Right lobe of liver (tissue), 6 donors: ENCODE data around the gene CTSO. TPM values are rescaled to one million over a fixed set of nuclear protein-coding genes. Genes with fewer than 3 reads are reported as not detected.

Source experiments
- ATAC-seq, 4 donors: fragments of 200-7000 bp; cut with Tn5 transposase; one replicate each; pipeline ENCODE4 v1.9.1; 2020; ENCODE audit warnings: mild to moderate bottlenecking in 4 of 4, moderate library complexity in 4 of 4
- DNase-seq, 3 donors: peaks; one replicate each; pipeline ENCODE4 v3.0.0-alpha.2; 2020
- H3K27ac ChIP-seq, 3 donors: fragments of 200-600 bp; one replicate each; pipeline ENCODE4 v1.8.0; 2022
- H3K27me3 ChIP-seq, 2 donors: fragments of 200-600 bp; one replicate each; pipeline ENCODE4 v1.8.0; 2022
- H3K36me3 ChIP-seq, 4 donors: fragments of 200-600 bp; sonication (generic) in 1 of 4; one replicate each; pipeline versions ENCODE4 v1.5.1 to v1.8.0; 2017 to 2022; ENCODE audit warnings: control low read depth in 1 of 4
- H3K4me1 ChIP-seq, 4 donors: fragments of 200-600 bp; sonication (generic) in 1 of 4; one replicate each; pipeline versions ENCODE4 v1.5.1 to v1.8.0; 2017 to 2022; ENCODE audit warnings: control low read depth in 1 of 4
- H3K4me3 ChIP-seq, 3 donors: fragments of 200-600 bp; one replicate each; pipeline ENCODE4 v1.8.0; 2022
- H3K9me3 ChIP-seq, 4 donors: fragments of 200-600 bp; sonication (generic) in 1 of 4; one replicate each; pipeline versions ENCODE4 v1.5.1 to v1.8.0; 2017 to 2022; ENCODE audit warnings: control low read depth in 1 of 4
- CTCF ChIP-seq, 4 donors: fragments of 200-600 bp in 3 of 4; fragments of 450-650 bp in 1 of 4; IDR thresholded peaks; one replicate each; pipeline versions ENCODE4 v1.5.1 to v1.8.0; 2016 to 2022; ENCODE audit warnings: antibody characterized with exemption in 4 of 4, mild to moderate bottlenecking in 2 of 4
- POLR2A ChIP-seq: fragments of 450-650 bp; IDR thresholded peaks from one replicate; pipeline ENCODE4 v1.6.1; 2017; ENCODE audit warnings: antibody characterized with exemption, mild to moderate bottlenecking
- WGBS: methylation state at CpG from one replicate; pipeline ENCODE4 v1.1.6; 2018; ENCODE audit warnings: low coverage, low lambda C conversion rate; ENCODE audit not compliant: insufficient coverage; ENCODE audit errors: missing lambda C conversion rate; 5-methylcytosine and 5-hydroxymethylcytosine counted together
- intact Hi-C, 2 donors: fragments of 100-400 bp; cut with DNase I; formaldehyde crosslinking; loops; one replicate each; pipeline versions ENCODE4 v1.11.2 to v1.14.1; 2022
- long read RNA-seq: library from polyadenylated mRNA; unstranded; transcript quantifications from one replicate; pipeline ENCODE4 v2.0.0, GENCODE V29; 2019
- total RNA-seq, 6 experiments: library from RNA; depleted of rRNA in 2 of 6; stranded (reverse); fragments of >200 nt in 2 of 6; fragmentation: NEBNext Ultra II Directional in 3 of 6; extraction: Animal tissue kit (Norgen Biotek cat#: 25700) in 3 of 6; gene quantifications; one replicate each; pipeline versions ENCODE4 v1.1.0 to v1.2.4, GENCODE V29; 2016 to 2023
- donor health status: DM: no; HTN: yes; CAD: no.
- donor health status: DM: no; HTN: no; CAD: no.
- donor health status: DM: no; HTN: no; CAD: no.
- donor health status: DM: no; HTN: yes; CAD: no.
- donor health status: DM: no; HTN: yes; CAD: no.

CTSO gene
- 10 to 100 TPM; 23.8 to 44.7 (median 26.1) TPM for total RNA-seq
- long read RNA-seq, partial matches to known transcripts, result 0 of 2 reads
- long read RNA-seq, other reads (novel, unspliced or antisense), result 1 of 2 reads

- peak; percentile 73 to 80 (median 80) for DNase-seq
- no peaks in the 10 kb centered on the region for H3K36me3 ChIP-seq
- peak within 1 kb of the TSS; percentile 64 to 77 (median 76) for H3K4me3 ChIP-seq
- TF ChIP-seq POLR2A (peak; percentile 87), CTCF (IDR thresholded peaks at IDR 0.05) (peak; percentile 48 to 60 (median 58))
- ATAC-seq, result peak; percentile 79 to 87 (median 85)
- no peaks in the 10 kb centered on the region for H3K27me3 ChIP-seq
- peak within 1 kb of the TSS; percentile 99 to 100 (median 99) for H3K27ac ChIP-seq
- peaks cover 0 to 20% (median 2%) of the 10 kb centered on the region in 4 donors for H3K4me1 ChIP-seq
- WGBS, result 0% methylated on average over 21 of the region's 58 CpGs
- intact Hi-C loops, result loop anchor here in 1 of 2 donors (10.0 kb wide), 1 partner anchor 149 kb away; no protein-coding TSS in a partner anchor
- H3K9me3 ChIP-seq, result no peaks in the 10 kb centered on the region
Measured at GRCh38 chr4:155953151-155954117, at the start of gene CTSO. Gene CTSO, minus strand, starts transcription at chr4:155953866. Its CDS starts 19 bp downstream, at chr4:155953847.

- H3K4me3 ChIP-seq, result no peak overlapping the region
- intact Hi-C loops, result no loop called here
- TF ChIP-seq POLR2A (no peak), CTCF (IDR thresholded peaks at IDR 0.05) (no peak)
- 50% methylated on average over 3 of the region's 3 CpGs for WGBS
- no peak overlapping the region for H3K27ac ChIP-seq
- H3K4me1 ChIP-seq, result no peaks in the 10 kb centered on the region
- no peak for DNase-seq
- no peaks in the 10 kb centered on the region for H3K36me3 ChIP-seq
- no peaks in the 10 kb centered on the region for H3K9me3 ChIP-seq
- no peak for ATAC-seq
- H3K27me3 ChIP-seq, result peaks cover 0 to 9% of the 10 kb centered on the region in 2 donors
Measured at GRCh38 chr4:156000491-156000890, 46.8 kb upstream of the CTSO start.

GRCh38 chr4:155999725-156000124, 46.1 kb upstream of the CTSO start:
- Histone ChIP-seq H3K36me3 (no peaks in the 10 kb centered on the region), H3K9me3 (no peaks in the 10 kb centered on the region), H3K27me3 (peaks cover 0 to 9% of the 10 kb centered on the region in 2 donors), H3K4me1 (no peaks in the 10 kb centered on the region), H3K27ac (no peak overlapping the region), H3K4me3 (no peak overlapping the region)
- DNase-seq (no peak), ATAC-seq (no peak)
- intact Hi-C loops, result no loop called here
- TF ChIP-seq POLR2A, result no peak
- peak in 1 of 4 donors; percentile 5 for TF ChIP-seq CTCF (IDR thresholded peaks at IDR 0.05)
- WGBS, result 15% methylated on average over 7 of the region's 7 CpGs

GRCh38 chr4:155995069-155995468, 41.4 kb upstream of the CTSO start:
- Histone ChIP-seq H3K9me3 (no peaks in the 10 kb centered on the region), H3K27me3 (peaks cover 0 to 1% of the 10 kb centered on the region in 2 donors), H3K36me3 (no peaks in the 10 kb centered on the region), H3K4me1 (no peaks in the 10 kb centered on the region), H3K4me3 (no peak overlapping the region), H3K27ac (no peak overlapping the region)
- TF ChIP-seq POLR2A (no peak), CTCF (IDR thresholded peaks at IDR 0.05) (no peak)
- ATAC-seq (no peak), DNase-seq (no peak)
- intact Hi-C loops, result no loop called here
